Lower leg skin (tissue), 4 donors: ENCODE data around the gene NFIA. TPM values are rescaled to one million over a fixed set of nuclear protein-coding genes. Genes with fewer than 3 reads are reported as not detected.

Source experiments
- DNase-seq, 2 donors: peaks; one replicate each; pipeline ENCODE4 v3.0.0-alpha.2; 2019; ENCODE audit warnings: low spot score in 2 of 2
- H3K4me3 ChIP-seq: fragments of 200-600 bp; sonication (generic); 2 replicates; pipeline ENCODE4 v1.5.1; 2017; ENCODE audit warnings: mild to moderate bottlenecking, low read depth; ENCODE audit not compliant: poor library complexity, severe bottlenecking
- POLR2A ChIP-seq, 2 donors: fragments of 450-650 bp; IDR thresholded peaks; one replicate each; pipeline ENCODE4 v1.6.1; 2016 to 2017; ENCODE audit warnings: antibody characterized with exemption in 2 of 2, mild to moderate bottlenecking in 1 of 2, moderate library complexity in 1 of 2
- WGBS, 2 donors: methylation state at CpG; one replicate each; pipeline ENCODE4 v1.1.5; 2018; 5-methylcytosine and 5-hydroxymethylcytosine counted together
- intact Hi-C: fragments of 100-400 bp; cut with DNase I; formaldehyde crosslinking; loops from one replicate; pipeline ENCODE4 v1.15.0; 2023; ENCODE audit warnings: low total_unique reads
- total RNA-seq, 4 donors: library from RNA; depleted of rRNA; stranded (reverse); fragments of >200 nt; gene quantifications; one replicate each; pipeline ENCODE4 v1.1.0, GENCODE V29; 2016
- TF ChIP-seq, protein P1 (sequence below), 3 donors: fragments of 450-650 bp; IDR thresholded peaks; one replicate each; pipeline ENCODE4 v1.5.1; 2016; ENCODE audit warnings: antibody characterized with exemption in 3 of 3, mild to moderate bottlenecking in 3 of 3, moderate library complexity in 2 of 3

NFIA gene
- total RNA-seq, 4 donors from 2014 or later, result 26.0 to 32.5 (median 30.3) TPM

DNA sequence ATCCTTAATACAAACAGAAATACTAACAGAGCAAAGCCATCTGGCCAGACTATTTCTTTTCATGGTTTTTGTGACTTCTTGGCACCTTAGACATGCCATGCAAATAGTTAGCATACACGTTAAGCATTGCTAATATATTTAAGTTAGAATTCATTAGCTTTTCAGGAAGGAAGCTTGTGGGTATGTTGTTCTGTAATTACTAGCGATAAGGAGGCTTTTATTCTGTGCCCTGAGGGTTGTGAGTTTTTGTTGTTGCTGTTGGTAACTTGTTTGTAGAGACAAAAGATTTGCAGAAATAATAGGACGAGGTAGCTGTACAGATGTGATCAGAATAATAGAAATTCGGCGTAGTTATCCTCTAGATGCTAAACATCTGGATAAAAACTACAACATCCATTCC is 337.3 kb downstream of the NFIA start:
- no peak overlapping the region for H3K4me3 ChIP-seq
- intact Hi-C loops, result no loop called here
- 57 to 65% methylated on average over 5 of the region's 5 CpGs for WGBS, 2 donors
- TF ChIP-seq, protein P1, sequence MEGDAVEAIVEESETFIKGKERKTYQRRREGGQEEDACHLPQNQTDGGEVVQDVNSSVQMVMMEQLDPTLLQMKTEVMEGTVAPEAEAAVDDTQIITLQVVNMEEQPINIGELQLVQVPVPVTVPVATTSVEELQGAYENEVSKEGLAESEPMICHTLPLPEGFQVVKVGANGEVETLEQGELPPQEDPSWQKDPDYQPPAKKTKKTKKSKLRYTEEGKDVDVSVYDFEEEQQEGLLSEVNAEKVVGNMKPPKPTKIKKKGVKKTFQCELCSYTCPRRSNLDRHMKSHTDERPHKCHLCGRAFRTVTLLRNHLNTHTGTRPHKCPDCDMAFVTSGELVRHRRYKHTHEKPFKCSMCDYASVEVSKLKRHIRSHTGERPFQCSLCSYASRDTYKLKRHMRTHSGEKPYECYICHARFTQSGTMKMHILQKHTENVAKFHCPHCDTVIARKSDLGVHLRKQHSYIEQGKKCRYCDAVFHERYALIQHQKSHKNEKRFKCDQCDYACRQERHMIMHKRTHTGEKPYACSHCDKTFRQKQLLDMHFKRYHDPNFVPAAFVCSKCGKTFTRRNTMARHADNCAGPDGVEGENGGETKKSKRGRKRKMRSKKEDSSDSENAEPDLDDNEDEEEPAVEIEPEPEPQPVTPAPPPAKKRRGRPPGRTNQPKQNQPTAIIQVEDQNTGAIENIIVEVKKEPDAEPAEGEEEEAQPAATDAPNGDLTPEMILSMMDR (IDR thresholded peaks at IDR 0.05), result no peak
- TF ChIP-seq POLR2A (IDR thresholded peaks at IDR 0.05), result no peak
- no peak for DNase-seq

GRCh38 chr1:61420243-61420642 is 337.9 kb downstream of the NFIA start:
- TF ChIP-seq, protein P1 (IDR thresholded peaks at IDR 0.05), result no peak
- no peak for TF ChIP-seq POLR2A (IDR thresholded peaks at IDR 0.05)
- H3K4me3 ChIP-seq, result no peak overlapping the region
- intact Hi-C loops, result no loop called here
- 73 to 79% methylated on average over 3 of the region's 3 CpGs for WGBS, 2 donors
- no peak for DNase-seq

- H3K4me3 ChIP-seq, result no peak overlapping the region
- WGBS, 2 donors, result 90 to 92% methylated on average over 14 of the region's 14 CpGs
- intact Hi-C loops, result no loop called here
- DNase-seq, result no peak
- no peak for TF ChIP-seq POLR2A (IDR thresholded peaks at IDR 0.05)
- TF ChIP-seq, protein P1 (IDR thresholded peaks at IDR 0.05), result no peak
These were observed 338.8 kb downstream of the NFIA start for GRCh38 chr1:61420909-61421835.

DNA sequence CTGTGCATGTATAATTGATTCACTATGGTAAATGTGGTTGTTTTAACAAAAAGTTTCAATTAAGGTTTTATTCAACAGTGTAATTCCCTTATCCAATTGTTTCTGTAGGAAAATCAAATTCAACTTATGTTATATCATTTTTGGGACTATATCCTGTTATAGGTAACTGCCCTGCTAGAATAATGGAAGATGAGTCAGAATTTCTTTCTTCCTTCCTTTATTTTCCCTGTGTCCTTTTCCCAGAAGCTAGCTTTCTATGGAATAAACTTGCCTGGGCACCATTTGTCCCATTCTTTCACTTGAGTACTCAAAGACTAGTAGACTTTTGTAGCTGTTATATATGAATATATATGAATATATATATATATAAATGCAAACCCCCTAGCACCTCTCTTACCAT is 341.3 kb downstream of the NFIA start:
- DNase-seq, result no peak
- intact Hi-C loops, result no loop called here

GRCh38 chr1:61424382-61424781 is 342.0 kb downstream of the NFIA start:
- intact Hi-C loops, result no loop called here
- no peak for DNase-seq
- TF ChIP-seq POLR2A (IDR thresholded peaks at IDR 0.05), result no peak
- TF ChIP-seq, protein P1 (IDR thresholded peaks at IDR 0.05), result no peak
- WGBS, 2 donors, result 58 to 59% methylated on average over 3 of the region's 3 CpGs
- H3K4me3 ChIP-seq, result no peak overlapping the region

More for the DNA sequence above, 341.3 kb downstream of the NFIA start:
- no peak overlapping the region for H3K4me3 ChIP-seq
- no peak for TF ChIP-seq POLR2A (IDR thresholded peaks at IDR 0.05)
- TF ChIP-seq, protein P1 (IDR thresholded peaks at IDR 0.05), result no peak
